ENCODE results near the gene ZNF311. TPM values are rescaled to one million over a fixed set of nuclear protein-coding genes. Genes with fewer than 3 reads are reported as not detected.

Gene ZNF311
- total and polyA plus RNA-seq, 9 of the 15 experiments (the other 6 are each of a cell fraction or from before 2014, with no cell fraction given): 5.1 to 10.0 (median 7.5) TPM

DNA sequence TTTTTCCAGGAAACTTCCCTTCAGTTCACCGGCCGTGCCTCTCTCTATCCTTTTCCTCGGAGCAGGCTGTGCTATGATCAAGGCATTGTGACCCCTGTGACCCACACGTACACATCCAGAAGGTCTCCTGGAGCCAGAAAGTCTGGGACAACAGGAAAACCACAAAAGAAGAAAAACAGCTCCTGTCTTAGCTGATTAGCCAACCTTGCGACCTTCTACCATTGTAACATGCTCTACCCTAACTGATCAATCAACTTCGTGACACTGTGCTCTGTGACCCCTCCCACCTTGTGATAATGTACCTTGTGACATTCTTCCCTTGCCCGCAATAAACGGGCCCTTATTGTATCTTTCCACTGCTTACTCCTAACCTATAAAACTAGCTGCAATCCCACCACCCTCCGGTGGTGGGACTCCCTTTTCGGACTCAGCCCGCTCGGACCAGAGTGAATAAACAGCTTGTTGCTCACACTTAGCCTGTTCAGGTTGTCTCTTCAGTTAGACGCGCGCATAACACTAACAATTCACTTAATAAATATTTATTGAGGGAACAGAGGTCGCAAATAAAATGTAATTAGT lies 24.2 kb downstream of the ZNF311 start (continued):
- TF ChIP-seq, protein P1, sequence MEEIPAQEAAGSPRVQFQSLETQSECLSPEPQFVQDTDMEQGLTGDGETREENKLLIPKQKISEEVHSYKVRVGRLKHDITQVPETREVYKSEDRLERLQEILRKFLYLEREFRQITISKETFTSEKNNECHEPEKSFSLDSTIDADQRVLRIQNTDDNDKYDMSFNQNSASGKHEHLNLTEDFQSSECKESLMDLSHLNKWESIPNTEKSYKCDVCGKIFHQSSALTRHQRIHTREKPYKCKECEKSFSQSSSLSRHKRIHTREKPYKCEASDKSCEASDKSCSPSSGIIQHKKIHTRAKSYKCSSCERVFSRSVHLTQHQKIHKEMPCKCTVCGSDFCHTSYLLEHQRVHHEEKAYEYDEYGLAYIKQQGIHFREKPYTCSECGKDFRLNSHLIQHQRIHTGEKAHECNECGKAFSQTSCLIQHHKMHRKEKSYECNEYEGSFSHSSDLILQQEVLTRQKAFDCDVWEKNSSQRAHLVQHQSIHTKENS (CRISPR knock-in tag; IDR thresholded peaks at IDR 0.05): no peak
- TF ChIP-seq, protein P2, sequence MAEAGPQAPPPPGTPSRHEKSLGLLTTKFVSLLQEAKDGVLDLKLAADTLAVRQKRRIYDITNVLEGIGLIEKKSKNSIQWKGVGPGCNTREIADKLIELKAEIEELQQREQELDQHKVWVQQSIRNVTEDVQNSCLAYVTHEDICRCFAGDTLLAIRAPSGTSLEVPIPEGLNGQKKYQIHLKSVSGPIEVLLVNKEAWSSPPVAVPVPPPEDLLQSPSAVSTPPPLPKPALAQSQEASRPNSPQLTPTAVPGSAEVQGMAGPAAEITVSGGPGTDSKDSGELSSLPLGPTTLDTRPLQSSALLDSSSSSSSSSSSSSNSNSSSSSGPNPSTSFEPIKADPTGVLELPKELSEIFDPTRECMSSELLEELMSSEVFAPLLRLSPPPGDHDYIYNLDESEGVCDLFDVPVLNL (CRISPR knock-in tag; IDR thresholded peaks at IDR 0.05; ENCODE audit: low read depth): no peak
- TF ChIP-seq, protein P3, sequence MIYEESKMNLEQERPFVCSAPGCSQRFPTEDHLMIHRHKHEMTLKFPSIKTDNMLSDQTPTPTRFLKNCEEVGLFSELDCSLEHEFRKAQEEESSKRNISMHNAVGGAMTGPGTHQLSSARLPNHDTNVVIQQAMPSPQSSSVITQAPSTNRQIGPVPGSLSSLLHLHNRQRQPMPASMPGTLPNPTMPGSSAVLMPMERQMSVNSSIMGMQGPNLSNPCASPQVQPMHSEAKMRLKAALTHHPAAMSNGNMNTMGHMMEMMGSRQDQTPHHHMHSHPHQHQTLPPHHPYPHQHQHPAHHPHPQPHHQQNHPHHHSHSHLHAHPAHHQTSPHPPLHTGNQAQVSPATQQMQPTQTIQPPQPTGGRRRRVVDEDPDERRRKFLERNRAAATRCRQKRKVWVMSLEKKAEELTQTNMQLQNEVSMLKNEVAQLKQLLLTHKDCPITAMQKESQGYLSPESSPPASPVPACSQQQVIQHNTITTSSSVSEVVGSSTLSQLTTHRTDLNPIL (CRISPR knock-in tag; IDR thresholded peaks at IDR 0.05): no peak
- TF ChIP-seq RHOXF2B (CRISPR knock-in tag; conservative IDR thresholded peaks at IDR 0.05) (no peak), TRIM28 (IDR thresholded peaks at IDR 0.05) (no peak), HDAC3 (IDR thresholded peaks at IDR 0.05; ENCODE audit: borderline replicate concordance, partially characterized antibody) (peak; percentile 87), NRF1 (conservative IDR thresholded peaks at IDR 0.05 in 1 of 2, IDR thresholded peaks at IDR 0.05 in 1 of 2) (peak in 1 of 2 experiments; percentile 49; a peak in 2 of 4 replicates), GTF2A2 (tag; IDR thresholded peaks at IDR 0.05) (no peak), FOSL1 (tag; conservative IDR thresholded peaks at IDR 0.05) (peak; percentile 60), NUFIP1 (IDR thresholded peaks at IDR 0.05; ENCODE audit: partially characterized antibody) (no peak), ZEB2 (IDR thresholded peaks at IDR 0.05) (peak; percentile 96), ARNT (IDR thresholded peaks at IDR 0.05) (peak; percentile 99), SRF (CRISPR knock-in tag; IDR thresholded peaks at IDR 0.05) (peak in 1 of 2 experiments; percentile 59; a peak in 2 of 4 replicates), KDM4B (IDR thresholded peaks at IDR 0.05; ENCODE audit: borderline replicate concordance in 2 of 2, low read depth in 1 of 2) (no peak), TFAM (CRISPR knock-in tag; conservative IDR thresholded peaks at IDR 0.05) (no peak), RBM25 (IDR thresholded peaks at IDR 0.05; ENCODE audit: low read depth, low read length, severe bottlenecking) (no peak)
- TF ChIP-seq, protein P4, sequence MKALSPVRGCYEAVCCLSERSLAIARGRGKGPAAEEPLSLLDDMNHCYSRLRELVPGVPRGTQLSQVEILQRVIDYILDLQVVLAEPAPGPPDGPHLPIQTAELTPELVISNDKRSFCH (CRISPR knock-in tag; IDR thresholded peaks at IDR 0.05): no peak
- TF ChIP-seq, protein P4 (tag; IDR thresholded peaks at IDR 0.05): peak; percentile 86
- TF ChIP-seq, protein P5, sequence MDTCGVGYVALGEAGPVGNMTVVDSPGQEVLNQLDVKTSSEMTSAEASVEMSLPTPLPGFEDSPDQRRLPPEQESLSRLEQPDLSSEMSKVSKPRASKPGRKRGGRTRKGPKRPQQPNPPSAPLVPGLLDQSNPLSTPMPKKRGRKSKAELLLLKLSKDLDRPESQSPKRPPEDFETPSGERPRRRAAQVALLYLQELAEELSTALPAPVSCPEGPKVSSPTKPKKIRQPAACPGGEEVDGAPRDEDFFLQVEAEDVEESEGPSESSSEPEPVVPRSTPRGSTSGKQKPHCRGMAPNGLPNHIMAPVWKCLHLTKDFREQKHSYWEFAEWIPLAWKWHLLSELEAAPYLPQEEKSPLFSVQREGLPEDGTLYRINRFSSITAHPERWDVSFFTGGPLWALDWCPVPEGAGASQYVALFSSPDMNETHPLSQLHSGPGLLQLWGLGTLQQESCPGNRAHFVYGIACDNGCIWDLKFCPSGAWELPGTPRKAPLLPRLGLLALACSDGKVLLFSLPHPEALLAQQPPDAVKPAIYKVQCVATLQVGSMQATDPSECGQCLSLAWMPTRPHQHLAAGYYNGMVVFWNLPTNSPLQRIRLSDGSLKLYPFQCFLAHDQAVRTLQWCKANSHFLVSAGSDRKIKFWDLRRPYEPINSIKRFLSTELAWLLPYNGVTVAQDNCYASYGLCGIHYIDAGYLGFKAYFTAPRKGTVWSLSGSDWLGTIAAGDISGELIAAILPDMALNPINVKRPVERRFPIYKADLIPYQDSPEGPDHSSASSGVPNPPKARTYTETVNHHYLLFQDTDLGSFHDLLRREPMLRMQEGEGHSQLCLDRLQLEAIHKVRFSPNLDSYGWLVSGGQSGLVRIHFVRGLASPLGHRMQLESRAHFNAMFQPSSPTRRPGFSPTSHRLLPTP (IDR thresholded peaks at IDR 0.05; ENCODE audit: borderline replicate concordance, extremely low read depth, insufficient read length): no peak
- TF ChIP-seq, protein P6, sequence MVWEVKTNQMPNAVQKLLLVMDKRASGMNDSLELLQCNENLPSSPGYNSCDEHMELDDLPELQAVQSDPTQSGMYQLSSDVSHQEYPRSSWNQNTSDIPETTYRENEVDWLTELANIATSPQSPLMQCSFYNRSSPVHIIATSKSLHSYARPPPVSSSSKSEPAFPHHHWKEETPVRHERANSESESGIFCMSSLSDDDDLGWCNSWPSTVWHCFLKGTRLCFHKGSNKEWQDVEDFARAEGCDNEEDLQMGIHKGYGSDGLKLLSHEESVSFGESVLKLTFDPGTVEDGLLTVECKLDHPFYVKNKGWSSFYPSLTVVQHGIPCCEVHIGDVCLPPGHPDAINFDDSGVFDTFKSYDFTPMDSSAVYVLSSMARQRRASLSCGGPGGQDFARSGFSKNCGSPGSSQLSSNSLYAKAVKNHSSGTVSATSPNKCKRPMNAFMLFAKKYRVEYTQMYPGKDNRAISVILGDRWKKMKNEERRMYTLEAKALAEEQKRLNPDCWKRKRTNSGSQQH (CRISPR knock-in tag; IDR thresholded peaks at IDR 0.05): no peak
